KMS-11 (cell line): ENCODE data around the gene MSMP.

ENCODE experiments used
- H2AFZ ChIP-seq: fragments of 200-600 bp; sonication (generic); 2 replicates; pipeline ENCODE4 v1.6.1; 2016; ENCODE audit warnings: antibody characterized with exemption, mixed run types, low read depth
- H3K27ac ChIP-seq: fragments of 200-600 bp; sonication (generic); 2 replicates; pipeline ENCODE4 v1.6.1; 2016; ENCODE audit warnings: mild to moderate bottlenecking, mixed run types
- H3K27me3 ChIP-seq: fragments of 200-600 bp; sonication (generic); 2 replicates; pipeline ENCODE4 v1.6.1; 2017; ENCODE audit warnings: mild to moderate bottlenecking, low read depth, mixed run types, moderate library complexity; ENCODE audit not compliant: insufficient read depth
- H3K36me3 ChIP-seq: fragments of 200-600 bp; sonication (generic); 2 replicates; pipeline ENCODE4 v1.6.1; 2017; ENCODE audit warnings: mild to moderate bottlenecking, mixed run types; ENCODE audit not compliant: insufficient read depth
- H3K4me1 ChIP-seq: fragments of 200-600 bp; sonication (generic); 2 replicates; pipeline ENCODE4 v1.6.1; 2016; ENCODE audit warnings: mild to moderate bottlenecking, low read depth, mixed run types; ENCODE audit not compliant: poor library complexity, severe bottlenecking
- H3K4me2 ChIP-seq: fragments of 200-600 bp; sonication (generic); 2 replicates; pipeline ENCODE4 v1.7.0; 2016; ENCODE audit warnings: mild to moderate bottlenecking, mixed run types
- H3K4me3 ChIP-seq: fragments of 200-600 bp; sonication (generic); IDR thresholded peaks from 2 replicates; pipeline ENCODE4 v1.6.1; 2017; ENCODE audit warnings: low read depth, low read length, mixed read lengths; ENCODE audit not compliant: insufficient read depth
- H3K79me2 ChIP-seq: fragments of 200-600 bp; sonication (generic); 2 replicates; pipeline ENCODE4 v1.6.1; 2016; ENCODE audit warnings: low read depth, mixed run types; ENCODE audit not compliant: insufficient read depth
- H3K9ac ChIP-seq: fragments of 200-600 bp; sonication (generic); 2 replicates; pipeline ENCODE4 v1.6.1; 2016; ENCODE audit warnings: mild to moderate bottlenecking, mixed run types
- H4K20me1 ChIP-seq: fragments of 200-600 bp; sonication (generic); 2 replicates; pipeline ENCODE4 v1.6.1; 2016; ENCODE audit warnings: mild to moderate bottlenecking, mixed run types; ENCODE audit not compliant: insufficient read depth
- TF ChIP-seq, protein P1 (sequence below): fragments of 200-600 bp; sonication (generic); conservative IDR thresholded peaks from 2 replicates; pipeline ENCODE4 v1.6.1; 2017; ENCODE audit warnings: low read depth, mild to moderate bottlenecking, antibody characterized with exemption, low read length, moderate library complexity, mixed read lengths

The MSMP gene

DNA sequence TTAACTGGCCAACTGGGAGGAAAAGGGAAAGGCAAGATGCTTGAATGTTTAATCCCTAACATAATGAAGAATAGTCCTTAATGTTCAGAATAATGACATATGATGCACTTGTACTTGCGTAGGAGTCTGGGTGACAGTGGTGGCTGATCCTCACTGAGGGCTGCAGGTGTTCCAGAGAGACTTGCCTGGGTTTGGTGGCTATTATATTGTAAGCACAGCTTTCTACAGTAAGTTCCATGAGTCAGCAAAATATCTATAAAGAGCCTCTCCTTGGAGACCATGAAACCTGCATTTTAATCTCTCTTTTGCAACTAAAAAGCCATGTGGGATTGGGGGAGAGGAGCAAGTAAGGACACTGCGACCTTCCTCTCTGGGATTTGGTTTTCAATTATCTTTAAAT, 35.5 kb upstream of the MSMP start:
- TF ChIP-seq, protein P1, sequence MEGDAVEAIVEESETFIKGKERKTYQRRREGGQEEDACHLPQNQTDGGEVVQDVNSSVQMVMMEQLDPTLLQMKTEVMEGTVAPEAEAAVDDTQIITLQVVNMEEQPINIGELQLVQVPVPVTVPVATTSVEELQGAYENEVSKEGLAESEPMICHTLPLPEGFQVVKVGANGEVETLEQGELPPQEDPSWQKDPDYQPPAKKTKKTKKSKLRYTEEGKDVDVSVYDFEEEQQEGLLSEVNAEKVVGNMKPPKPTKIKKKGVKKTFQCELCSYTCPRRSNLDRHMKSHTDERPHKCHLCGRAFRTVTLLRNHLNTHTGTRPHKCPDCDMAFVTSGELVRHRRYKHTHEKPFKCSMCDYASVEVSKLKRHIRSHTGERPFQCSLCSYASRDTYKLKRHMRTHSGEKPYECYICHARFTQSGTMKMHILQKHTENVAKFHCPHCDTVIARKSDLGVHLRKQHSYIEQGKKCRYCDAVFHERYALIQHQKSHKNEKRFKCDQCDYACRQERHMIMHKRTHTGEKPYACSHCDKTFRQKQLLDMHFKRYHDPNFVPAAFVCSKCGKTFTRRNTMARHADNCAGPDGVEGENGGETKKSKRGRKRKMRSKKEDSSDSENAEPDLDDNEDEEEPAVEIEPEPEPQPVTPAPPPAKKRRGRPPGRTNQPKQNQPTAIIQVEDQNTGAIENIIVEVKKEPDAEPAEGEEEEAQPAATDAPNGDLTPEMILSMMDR = no peak
- no peaks in the 10 kb centered on the region for H3K27me3 ChIP-seq
- H3K9ac ChIP-seq = peak overlapping the region; percentile 5; the same call in 1 of the 2 replicates
- H3K36me3 ChIP-seq = no peaks in the 10 kb centered on the region
- peak overlapping the region; percentile 38; the same call in 1 of the 2 replicates for H3K27ac ChIP-seq
- H3K79me2 ChIP-seq = no peaks in the 10 kb centered on the region
- H4K20me1 ChIP-seq = no peaks in the 10 kb centered on the region
- peaks cover 21% of the 10 kb centered on the region for H3K4me1 ChIP-seq
- no peak overlapping the region for H3K4me3 ChIP-seq
- H3K4me2 ChIP-seq = peak overlapping the region; percentile 12
- H2AFZ ChIP-seq = no peak overlapping the region

DNA sequence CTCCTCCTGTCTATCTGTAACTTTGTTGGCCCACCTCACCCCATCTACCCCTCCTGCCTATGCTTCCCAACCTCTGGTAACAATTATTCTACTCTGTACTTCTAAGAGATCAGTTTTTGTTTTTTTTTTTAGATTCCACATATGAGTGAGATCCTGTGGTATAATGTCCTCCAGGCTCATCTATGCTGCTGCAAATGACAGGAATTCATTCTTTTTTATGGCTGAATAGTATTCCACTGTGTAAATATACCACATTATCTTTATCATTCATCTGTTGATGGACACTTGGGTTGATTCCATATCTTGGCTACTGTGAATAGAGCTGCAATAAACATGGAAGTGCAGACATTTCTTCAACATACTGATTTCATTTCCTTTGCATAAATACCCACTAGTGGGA, 29.3 kb upstream of the MSMP start:
- no peaks in the 10 kb centered on the region for H4K20me1 ChIP-seq
- H3K4me2 ChIP-seq = no peak overlapping the region
- no peaks in the 10 kb centered on the region for H3K36me3 ChIP-seq
- no peaks in the 10 kb centered on the region for H3K4me1 ChIP-seq
- H3K79me2 ChIP-seq = no peaks in the 10 kb centered on the region
- no peaks in the 10 kb centered on the region for H3K27me3 ChIP-seq
- H3K9ac ChIP-seq = no peak overlapping the region
- no peak overlapping the region for H3K27ac ChIP-seq
- H3K4me3 ChIP-seq = no peak overlapping the region
- TF ChIP-seq, protein P1 = no peak
- H2AFZ ChIP-seq = no peak overlapping the region

DNA sequence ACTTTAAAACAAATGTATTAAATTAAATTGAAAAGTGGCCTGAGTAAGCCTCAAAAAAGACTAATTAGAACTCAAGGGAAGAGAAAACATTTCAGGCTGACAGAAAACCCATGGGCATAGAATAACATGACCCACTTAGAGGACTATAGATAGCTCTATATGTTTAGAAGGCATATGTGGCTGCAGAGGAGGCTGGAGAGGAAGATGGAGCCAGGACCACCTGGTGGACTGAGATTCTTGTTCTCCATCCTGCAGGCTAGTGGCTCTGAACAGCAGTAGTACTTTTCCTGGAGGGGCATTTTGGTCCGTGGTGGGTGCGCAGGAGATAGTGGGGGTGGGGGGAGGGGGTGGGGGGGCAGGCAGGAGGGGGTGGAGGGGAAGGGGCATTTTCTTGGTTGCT, 27.0 kb upstream of the MSMP start:
- TF ChIP-seq, protein P1 = no peak
- H3K4me2 ChIP-seq = no peak overlapping the region
- H4K20me1 ChIP-seq = no peaks in the 10 kb centered on the region
- H3K9ac ChIP-seq = no peak overlapping the region
- no peak overlapping the region for H2AFZ ChIP-seq
- H3K4me1 ChIP-seq = peaks cover 3% of the 10 kb centered on the region
- H3K4me3 ChIP-seq = no peak overlapping the region
- no peaks in the 10 kb centered on the region for H3K27me3 ChIP-seq
- H3K36me3 ChIP-seq = no peaks in the 10 kb centered on the region
- no peak overlapping the region for H3K27ac ChIP-seq
- H3K79me2 ChIP-seq = no peaks in the 10 kb centered on the region

DNA sequence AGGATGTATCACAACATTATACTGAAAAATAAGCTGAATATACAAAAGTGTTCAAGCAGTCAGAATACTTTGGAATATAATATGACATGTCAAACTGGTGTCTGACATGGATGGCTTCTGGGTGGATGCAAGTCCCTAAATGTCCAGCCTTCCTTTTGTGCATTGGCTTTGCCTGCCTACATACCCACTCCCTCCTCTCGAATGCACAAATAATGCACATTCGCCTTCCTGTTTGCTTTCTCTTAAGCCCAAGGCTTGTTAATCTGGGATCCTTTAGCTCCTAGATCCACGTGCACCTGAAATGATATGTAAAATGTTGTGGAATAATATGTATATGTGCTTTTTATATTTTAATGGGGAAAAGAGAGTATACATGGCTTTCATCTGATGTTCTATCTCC, 24.4 kb upstream of the MSMP start:
- no peak overlapping the region for H3K9ac ChIP-seq
- no peaks in the 10 kb centered on the region for H3K79me2 ChIP-seq
- no peak overlapping the region for H3K27ac ChIP-seq
- H3K4me3 ChIP-seq = no peak overlapping the region
- H4K20me1 ChIP-seq = no peaks in the 10 kb centered on the region
- peaks cover 10% of the 10 kb centered on the region for H3K4me1 ChIP-seq
- no peaks in the 10 kb centered on the region for H3K27me3 ChIP-seq
- TF ChIP-seq, protein P1 = no peak
- H3K4me2 ChIP-seq = no peak overlapping the region
- no peak overlapping the region for H2AFZ ChIP-seq
- H3K36me3 ChIP-seq = no peaks in the 10 kb centered on the region
